HUES48 (cell line): ENCODE data around the gene HOTAIR.

Source experiments
- H3K27ac ChIP-seq: one replicate; pipeline ENCODE4 v1.7.0; 2013; ENCODE audit warnings: low read depth, low read length, inconsistent platforms
- H3K27me3 ChIP-seq: 2 replicates; pipeline ENCODE4 v1.6.1; 2013; ENCODE audit warnings: mild to moderate bottlenecking, low read length; ENCODE audit not compliant: control insufficient read depth, insufficient read depth
- H3K36me3 ChIP-seq: 2 replicates; pipeline ENCODE4 v1.6.1; 2013; ENCODE audit warnings: low read length; ENCODE audit not compliant: control insufficient read depth, insufficient read depth
- H3K4me1 ChIP-seq: 2 replicates; pipeline ENCODE4 v1.6.1; 2013; ENCODE audit warnings: mild to moderate bottlenecking, low read length; ENCODE audit not compliant: control insufficient read depth, insufficient read depth
- H3K4me3 ChIP-seq: 2 replicates; pipeline ENCODE4 v1.5.1; 2013; ENCODE audit warnings: mild to moderate bottlenecking, low read depth, low read length
- H3K9ac ChIP-seq: 2 replicates; pipeline ENCODE4 v1.6.1; 2013; ENCODE audit warnings: mild to moderate bottlenecking, low read depth, low read length, moderate library complexity
- H3K9me3 ChIP-seq: 2 replicates; pipeline ENCODE4 v1.6.1; 2013; ENCODE audit warnings: low read length; ENCODE audit not compliant: control insufficient read depth, insufficient read depth

The HOTAIR gene

GRCh38 chr12:53982648-53983567 is 8.2 kb upstream of the HOTAIR start:
- H3K27me3 ChIP-seq = peaks cover 99% of the 10 kb centered on the region
- H3K9me3 ChIP-seq = no peaks in the 10 kb centered on the region
- H3K27ac ChIP-seq = no peak overlapping the region
- H3K4me1 ChIP-seq = no peaks in the 10 kb centered on the region; the same call in 1 of the 2 replicates
- H3K36me3 ChIP-seq = no peaks in the 10 kb centered on the region
- no peak overlapping the region for H3K4me3 ChIP-seq
- no peak overlapping the region for H3K9ac ChIP-seq

- no peak overlapping the region for H3K4me3 ChIP-seq
- no peak overlapping the region for H3K9ac ChIP-seq
- no peak overlapping the region for H3K27ac ChIP-seq
- H3K9me3 ChIP-seq = no peaks in the 10 kb centered on the region
- H3K27me3 ChIP-seq = peaks cover 99% of the 10 kb centered on the region
- no peaks in the 10 kb centered on the region for H3K36me3 ChIP-seq
- no peaks in the 10 kb centered on the region; the same call in 1 of the 2 replicates for H3K4me1 ChIP-seq
Observed at GRCh38 chr12:53981634-53982565, 7.1 kb upstream of the HOTAIR start.

DNA sequence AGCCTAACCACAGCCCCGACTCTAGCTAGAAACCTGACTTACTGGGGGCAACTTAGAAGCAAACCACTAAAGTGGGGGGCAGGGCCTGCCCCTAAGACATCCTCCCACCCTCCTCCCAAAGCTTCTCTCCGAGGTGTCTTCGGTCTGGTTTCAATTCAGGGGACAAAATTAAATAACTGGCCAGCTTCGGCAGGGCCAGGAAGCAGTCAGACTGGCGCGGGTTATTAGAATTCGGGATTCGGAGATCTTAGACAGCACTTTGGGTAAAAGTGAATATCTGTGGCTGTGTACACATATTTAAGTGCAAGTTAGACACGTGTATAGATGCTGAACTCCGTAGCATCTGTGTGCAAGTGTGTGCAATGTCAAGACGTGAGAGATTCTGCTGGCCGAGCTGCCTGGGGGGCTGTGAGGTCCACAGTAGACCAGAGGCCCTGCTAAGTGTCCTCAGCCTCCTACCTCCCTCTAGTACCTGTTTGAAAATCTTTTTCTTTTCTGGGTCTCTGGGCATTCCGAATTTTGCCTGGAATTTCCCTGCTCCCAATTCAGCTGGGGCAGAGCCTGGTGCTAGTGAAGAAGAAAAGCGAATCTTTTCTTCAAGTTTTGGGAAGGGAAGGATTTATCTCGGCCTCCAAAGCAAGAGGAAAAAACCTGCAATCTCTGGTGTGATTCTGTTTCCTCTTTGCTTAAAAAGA is 6.2 kb upstream of the HOTAIR start:
- no peak overlapping the region for H3K27ac ChIP-seq
- H3K27me3 ChIP-seq = peaks cover 99% of the 10 kb centered on the region
- H3K4me1 ChIP-seq = no peaks in the 10 kb centered on the region
- no peaks in the 10 kb centered on the region for H3K9me3 ChIP-seq
- no peak overlapping the region for H3K4me3 ChIP-seq
- no peak overlapping the region for H3K9ac ChIP-seq
- H3K36me3 ChIP-seq = no peaks in the 10 kb centered on the region

GRCh38 chr12:53980104-53980801 is 5.5 kb upstream of the HOTAIR start:
- Histone ChIP-seq H3K36me3 (no peaks in the 10 kb centered on the region), H3K27ac (no peak overlapping the region), H3K9ac (no peak overlapping the region), H3K27me3 (peaks cover 99% of the 10 kb centered on the region), H3K9me3 (no peaks in the 10 kb centered on the region), H3K4me1 (no peaks in the 10 kb centered on the region), H3K4me3 (no peak overlapping the region)

DNA sequence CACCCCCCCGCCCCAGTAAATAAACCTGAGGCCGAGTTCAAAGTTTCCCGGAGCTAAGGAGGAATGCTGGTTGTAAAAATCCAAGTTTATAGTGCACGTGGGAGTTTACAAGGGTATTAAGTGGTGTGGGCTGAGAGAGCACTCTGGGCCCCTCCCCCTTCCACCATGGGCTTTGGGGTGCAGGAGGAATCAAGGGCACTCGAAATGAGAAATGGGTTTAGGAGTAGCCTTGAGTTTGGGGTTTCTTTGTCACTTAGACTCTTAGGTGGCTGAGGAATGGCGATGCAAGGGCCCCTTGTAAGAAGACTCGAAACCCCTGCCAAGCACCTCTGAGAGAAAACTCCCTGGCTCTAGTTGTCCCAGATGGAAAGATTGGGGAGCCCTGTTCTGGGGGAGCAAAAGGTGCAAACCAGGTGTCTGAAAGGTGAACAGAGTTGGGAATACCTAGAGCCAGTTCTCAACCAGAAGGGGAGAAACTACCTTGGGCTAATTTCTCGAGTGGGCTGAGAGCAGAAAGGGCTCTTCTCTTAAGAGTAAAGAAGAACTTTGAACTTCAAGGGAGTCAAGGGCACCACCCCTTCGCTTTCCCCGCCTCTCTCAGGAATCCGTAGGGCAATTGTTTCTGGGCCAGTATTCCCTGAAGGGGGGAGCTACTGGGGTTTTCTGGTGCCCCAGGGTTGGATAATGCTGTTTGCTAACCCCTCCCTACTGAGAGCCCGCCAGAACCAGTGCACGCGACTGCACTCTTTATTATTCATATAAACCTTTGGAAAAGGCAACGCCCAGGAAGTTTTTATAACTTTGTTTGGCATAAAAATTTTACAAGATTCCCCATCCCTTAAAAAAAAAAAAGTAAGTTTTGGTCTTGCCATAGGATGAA is 4.0 kb upstream of the HOTAIR start:
- Histone ChIP-seq H3K27ac (no peak overlapping the region), H3K9ac (no peak overlapping the region), H3K4me3 (no peak overlapping the region), H3K9me3 (no peaks in the 10 kb centered on the region), H3K4me1 (no peaks in the 10 kb centered on the region), H3K36me3 (no peaks in the 10 kb centered on the region), H3K27me3 (peaks cover 100% of the 10 kb centered on the region)

DNA sequence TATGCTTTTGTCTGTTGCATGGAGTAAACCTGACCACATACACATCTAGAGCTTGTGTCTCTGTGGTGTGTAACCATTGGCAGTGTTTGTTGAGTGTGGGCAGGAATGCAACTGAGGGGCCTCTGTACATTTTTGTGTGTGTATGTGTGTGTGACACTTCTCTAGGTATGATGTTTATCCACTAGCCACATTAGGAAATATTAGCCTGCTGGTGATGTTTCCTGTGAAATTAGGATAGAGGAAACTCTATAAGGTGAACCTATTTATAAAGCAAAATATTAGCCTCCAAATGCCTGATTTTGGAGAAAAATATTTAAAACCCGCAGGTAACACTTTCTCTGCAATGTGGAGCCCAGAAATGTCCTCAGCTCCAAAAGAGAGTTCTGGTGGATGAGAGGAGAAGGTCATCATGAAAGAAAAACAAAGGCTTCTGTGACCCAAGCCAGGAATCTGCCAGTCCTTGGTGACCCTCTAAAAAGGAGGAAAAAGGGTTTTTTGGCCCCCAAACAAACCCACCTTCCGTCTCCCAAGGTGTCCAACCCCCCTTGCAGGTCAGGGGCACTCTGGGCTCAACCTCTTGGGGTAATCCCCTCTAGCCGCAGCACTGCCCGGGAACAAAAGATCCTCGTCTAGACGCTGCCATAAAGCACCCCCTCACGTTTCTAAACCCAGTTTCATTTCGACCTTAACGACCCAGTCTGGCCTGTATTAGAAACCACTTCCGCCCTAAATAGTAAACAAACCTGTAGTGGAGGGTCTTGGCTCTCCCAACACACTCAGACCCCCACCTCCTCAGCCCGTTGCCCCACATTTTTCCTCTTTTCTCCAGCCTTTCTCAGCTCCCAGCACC is 3.1 kb upstream of the HOTAIR start:
- no peak overlapping the region for H3K27ac ChIP-seq
- peaks cover 100% of the 10 kb centered on the region for H3K27me3 ChIP-seq
- no peak overlapping the region for H3K4me3 ChIP-seq

GRCh38 chr12:53976823-53977595 is 2.3 kb upstream of the HOTAIR start:
- H3K27me3 ChIP-seq = peaks cover 100% of the 10 kb centered on the region
- no peaks in the 10 kb centered on the region for H3K9me3 ChIP-seq
- no peak overlapping the region for H3K27ac ChIP-seq
- no peaks in the 10 kb centered on the region for H3K4me1 ChIP-seq
- no peaks in the 10 kb centered on the region for H3K36me3 ChIP-seq
- H3K9ac ChIP-seq = no peak overlapping the region
- H3K4me3 ChIP-seq = no peak overlapping the region

More for the DNA sequence above, 3.1 kb upstream of the HOTAIR start:
- Histone ChIP-seq H3K36me3 (no peaks in the 10 kb centered on the region), H3K9me3 (no peaks in the 10 kb centered on the region), H3K4me1 (no peaks in the 10 kb centered on the region), H3K9ac (no peak overlapping the region)

DNA sequence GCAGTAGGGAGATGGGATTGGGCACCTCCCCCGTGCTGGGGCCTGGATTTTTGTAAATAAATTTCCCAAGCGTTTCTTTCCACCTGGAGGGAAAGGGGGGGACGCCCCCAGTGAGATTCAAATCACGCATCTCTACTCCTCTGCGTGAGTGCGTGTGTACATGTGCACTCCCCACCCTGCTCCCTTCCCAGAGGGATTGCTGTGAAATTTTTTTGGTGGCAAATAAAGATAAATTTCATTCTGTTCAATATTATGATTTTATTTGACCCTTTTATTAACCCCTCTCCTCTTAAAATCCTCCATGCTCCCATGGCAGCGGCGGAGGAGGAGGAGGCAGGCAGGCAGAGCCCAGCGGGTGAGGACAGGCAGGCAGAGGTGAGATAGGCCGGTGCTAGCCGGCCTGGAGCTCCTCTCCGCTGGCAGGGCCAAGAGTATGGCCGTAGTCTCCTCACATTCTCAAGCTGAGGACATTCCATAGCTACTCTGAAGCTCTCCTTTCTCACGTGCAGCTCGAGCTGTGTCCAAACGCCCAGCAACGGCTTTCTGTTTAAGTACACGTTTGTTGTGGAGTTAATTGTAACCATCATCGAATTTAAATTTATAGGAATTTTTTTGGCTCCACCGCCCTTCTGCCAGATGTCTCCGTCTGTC is 1.5 kb upstream of the HOTAIR start:
- H3K27me3 ChIP-seq = peaks cover 100% of the 10 kb centered on the region
- no peak overlapping the region for H3K27ac ChIP-seq

More for the DNA sequence above, 1.5 kb upstream of the HOTAIR start:
- H3K36me3 ChIP-seq = no peaks in the 10 kb centered on the region
- no peak overlapping the region for H3K9ac ChIP-seq
- no peaks in the 10 kb centered on the region for H3K9me3 ChIP-seq
- H3K4me3 ChIP-seq = no peak overlapping the region
- no peaks in the 10 kb centered on the region for H3K4me1 ChIP-seq
